Breast epithelium (tissue), 3 donors: ENCODE results near the gene SLC4A11.

Source experiments
- POLR2A ChIP-seq: fragments of 450-650 bp; IDR thresholded peaks from one replicate; pipeline ENCODE4 v1.6.1; 2016; ENCODE audit warnings: antibody characterized with exemption, mild to moderate bottlenecking, moderate library complexity
- POLR2AphosphoS5 ChIP-seq, 3 donors: sonication (generic); formaldehyde crosslinking; IDR thresholded peaks; one replicate each; pipeline ENCODE4 v1.6.1; 2017; ENCODE audit warnings: antibody characterized with exemption in 3 of 3
- TF ChIP-seq, protein P1 (sequence below), 3 donors: fragments of 450-650 bp; IDR thresholded peaks; one replicate each; pipeline ENCODE4 v1.5.1; 2016 to 2017; ENCODE audit warnings: antibody characterized with exemption in 3 of 3, mild to moderate bottlenecking in 3 of 3, moderate library complexity in 3 of 3

GRCh38 chr20:3277686-3278465 is 38.9 kb upstream of the SLC4A11 start:
- TF ChIP-seq, protein P1, sequence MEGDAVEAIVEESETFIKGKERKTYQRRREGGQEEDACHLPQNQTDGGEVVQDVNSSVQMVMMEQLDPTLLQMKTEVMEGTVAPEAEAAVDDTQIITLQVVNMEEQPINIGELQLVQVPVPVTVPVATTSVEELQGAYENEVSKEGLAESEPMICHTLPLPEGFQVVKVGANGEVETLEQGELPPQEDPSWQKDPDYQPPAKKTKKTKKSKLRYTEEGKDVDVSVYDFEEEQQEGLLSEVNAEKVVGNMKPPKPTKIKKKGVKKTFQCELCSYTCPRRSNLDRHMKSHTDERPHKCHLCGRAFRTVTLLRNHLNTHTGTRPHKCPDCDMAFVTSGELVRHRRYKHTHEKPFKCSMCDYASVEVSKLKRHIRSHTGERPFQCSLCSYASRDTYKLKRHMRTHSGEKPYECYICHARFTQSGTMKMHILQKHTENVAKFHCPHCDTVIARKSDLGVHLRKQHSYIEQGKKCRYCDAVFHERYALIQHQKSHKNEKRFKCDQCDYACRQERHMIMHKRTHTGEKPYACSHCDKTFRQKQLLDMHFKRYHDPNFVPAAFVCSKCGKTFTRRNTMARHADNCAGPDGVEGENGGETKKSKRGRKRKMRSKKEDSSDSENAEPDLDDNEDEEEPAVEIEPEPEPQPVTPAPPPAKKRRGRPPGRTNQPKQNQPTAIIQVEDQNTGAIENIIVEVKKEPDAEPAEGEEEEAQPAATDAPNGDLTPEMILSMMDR (IDR thresholded peaks at IDR 0.05), result no peak
- TF ChIP-seq POLR2AphosphoS5 (IDR thresholded peaks at IDR 0.05), result no peak
- no peak for TF ChIP-seq POLR2A
